GM12878 (cell line): ENCODE measurements around the gene ADAMTS17. TPM values are rescaled to one million over a fixed set of nuclear protein-coding genes. Genes with fewer than 3 reads are reported as not detected.

ENCODE experiments used
- ATAC-seq: fragments of 200-7000 bp; cut with Tn5 transposase; 3 replicates; pipeline ENCODE4 v1.9.1; 2020; ENCODE audit warnings: mild to moderate bottlenecking, moderate library complexity
- BruUV-seq: library from RNA; stranded (reverse); fragments of 400-500 nt; replicated peaks from 2 replicates; lab custom pipeline; 2021; lab: Mats Ljungman, UMichigan
- CTCF ChIA-PET: fragments of 300-600 bp; sonication (Branson Sonifier 250); formaldehyde crosslinking; extraction: SDS; loops from one replicate; lab custom pipeline; 2021; ENCODE audit warnings: inconsistent platforms; lab: Yijun Ruan, JAX
- POLR2A ChIA-PET: fragments of 350-600 bp; formaldehyde crosslinking; extraction: SDS; loops from one replicate; lab custom pipeline; 2021; ENCODE audit warnings: inconsistent platforms; lab: Charles Lee
- RAD21 ChIA-PET: fragments of 300-600 bp; sonication (Branson Sonifier 250); formaldehyde crosslinking; loops from one replicate; lab custom pipeline; 2023; ENCODE audit warnings: antibody characterized with exemption; ENCODE audit not compliant: unreplicated experiment; lab: Charles Lee
- SMC1A ChIA-PET: fragments of 300-600 bp; sonication (Branson Sonifier 250); formaldehyde crosslinking; loops from one replicate; lab custom pipeline; 2023; ENCODE audit not compliant: unreplicated experiment, uncharacterized antibody; lab: Charles Lee
- DNase-seq: peaks from one replicate; pipeline ENCODE4 v3.0.0-alpha.2; 2011; ENCODE audit warnings: low read depth, low spot score
- FAIRE-seq: peaks from 3 replicates; lab custom pipeline; 2011; peaks lifted over from hg19 to GRCh38; lab: Jason Lieb, UNC
- H2AFZ ChIP-seq: 2 replicates; pipeline ENCODE4 v1.6.0; 2011; ENCODE audit warnings: low read depth, low read length, control low read depth; ENCODE audit not compliant: control insufficient read depth
- H3K27ac ChIP-seq: 2 replicates; pipeline ENCODE4 v1.5.1; 2011; ENCODE audit warnings: control low read depth; ENCODE audit not compliant: control insufficient read depth, insufficient read depth
- H3K27me3 ChIP-seq, 2 experiments: replicated peaks in 1 of 2; 2 replicates each; pipeline versions ENCODE4 v1.6.0 to v1.6.1; 2011; ENCODE audit warnings: low read length in 1 of 2; ENCODE audit not compliant: control insufficient read depth in 2 of 2, insufficient read depth in 2 of 2
- H3K36me3 ChIP-seq, 2 experiments: 2 replicates each; pipeline ENCODE4 v1.5.1; 2011; ENCODE audit warnings: low read length in 1 of 2; ENCODE audit not compliant: control insufficient read depth in 2 of 2, insufficient read depth in 2 of 2
- H3K4me1 ChIP-seq: 2 replicates; pipeline ENCODE4 v1.6.1; 2011; ENCODE audit warnings: mild to moderate bottlenecking, low read length, moderate library complexity, mixed read lengths; ENCODE audit not compliant: control insufficient read depth, insufficient read depth
- H3K4me2 ChIP-seq: 2 replicates; pipeline ENCODE4 v1.6.0; 2011; ENCODE audit warnings: control low read depth; ENCODE audit not compliant: control insufficient read depth, insufficient read depth
- H3K4me3 ChIP-seq: fragments of 200-600 bp; sonication (generic); 2 replicates; pipeline ENCODE4 v1.5.1; 2016
- H3K79me2 ChIP-seq: 2 replicates; pipeline ENCODE4 v1.6.0; 2011; ENCODE audit warnings: low read length; ENCODE audit not compliant: control insufficient read depth, insufficient read depth
- H3K9ac ChIP-seq: 2 replicates; pipeline ENCODE4 v1.8.0; 2011; ENCODE audit warnings: low read length, control low read depth, mixed read lengths; ENCODE audit not compliant: control insufficient read depth, insufficient read depth
- H3K9me3 ChIP-seq: replicated peaks from 3 replicates; pipeline ENCODE4 v1.5.1; 2011; ENCODE audit warnings: mild to moderate bottlenecking, low read length; ENCODE audit not compliant: control insufficient read depth, insufficient read depth
- H4K20me1 ChIP-seq: 2 replicates; pipeline ENCODE4 v1.6.0; 2011; ENCODE audit not compliant: control insufficient read depth, insufficient read depth
- CHD2 ChIP-seq: IDR thresholded peaks from 2 replicates; pipeline ENCODE4 v1.6.1; 2011; ENCODE audit warnings: low read depth, low read length, improper control_type of control experiment, borderline replicate concordance
- SMAD5 ChIP-seq: IDR thresholded peaks from 2 replicates; pipeline ENCODE4 v1.6.1; 2016; ENCODE audit warnings: antibody characterized with exemption, low read depth
- SMC3 ChIP-seq: IDR thresholded peaks from 2 replicates; pipeline ENCODE4 v1.6.1; 2011; ENCODE audit warnings: low read length, improper control_type of control experiment, borderline replicate concordance
- TCF3 ChIP-seq: IDR thresholded peaks from 2 replicates; pipeline ENCODE4 v1.6.1; 2012; ENCODE audit warnings: low read depth, mild to moderate bottlenecking, low read length, borderline replicate concordance; ENCODE audit not compliant: insufficient read depth
- ZBED1 ChIP-seq: IDR thresholded peaks from 2 replicates; pipeline ENCODE4 v1.6.1; 2016; ENCODE audit warnings: borderline replicate concordance
- ZBTB4 ChIP-seq: fragments of 450-650 bp; formaldehyde crosslinking; IDR thresholded peaks from 2 replicates; pipeline ENCODE4 v1.4.0; 2022; ENCODE audit warnings: mild to moderate bottlenecking, moderate library complexity
- ZSCAN29 ChIP-seq: fragments of 450-650 bp; IDR thresholded peaks from 2 replicates; pipeline ENCODE4 v1.6.1; 2017; ENCODE audit warnings: mild to moderate bottlenecking, moderate library complexity
- WGBS: methylation state at CpG from one replicate; pipeline ENCODE4 v1.1.6; 2016; ENCODE audit warnings: low lambda C conversion rate; ENCODE audit not compliant: insufficient replicate concordance, insufficient coverage; ENCODE audit errors: missing lambda C conversion rate; 5-methylcytosine and 5-hydroxymethylcytosine counted together
- in situ Hi-C: fragments of 300-500 bp; cut with MboI; formaldehyde crosslinking; loops from 9 replicates; pipeline ENCODE4 v1.14.3; 2018; ENCODE audit warnings: mixed read lengths
- intact Hi-C: fragments of 100-400 bp; cut with micrococcal nuclease; formaldehyde crosslinking; loops from one replicate; pipeline ENCODE4 v1.14.2; 2022; ENCODE audit not compliant: unreplicated experiment
- polyA plus RNA-seq, 11 experiments: library from polyadenylated mRNA; depleted of rRNA in 4 of 11; unstranded in 6 of 11; stranded (reverse) in 5 of 11; fragments of >200 nt; fragmentation: Nextera tagmentation in 4 of 11; fragmentation: Illumina TruSeq in 1 of 11; extraction: Ambion mirVana in 4 of 11; extraction: Trizol in 1 of 11; gene quantifications; 1 replicate in 1 of 11; 2 replicates in 10 of 11; pipeline versions ENCODE4 v1.2.1 to v1.2.3, GENCODE V29; 2011 to 2016; ENCODE audit warnings: inconsistent platforms in 2 of 11, missing spikeins in 2 of 11, low read depth in 1 of 11
- total RNA-seq, 4 experiments: library from RNA; depleted of rRNA in 3 of 4; stranded (reverse); fragments of >200 nt in 3 of 4; fragmentation: Illumina TruSeq in 1 of 4; extraction: Trizol in 1 of 4; gene quantifications; 2 replicates each; pipeline versions ENCODE4 v1.2.1 to v1.2.3, GENCODE V29; 2013 to 2021

Gene ADAMTS17
- total and polyA plus RNA-seq, 10 of the 15 experiments (the other 5 are each of a cell fraction or from before 2014, with no cell fraction given) = 0.04 to 0.50 (median 0.10) TPM; not detected in 4

GRCh38 chr15:100222349-100222715 is 119.4 kb downstream of the ADAMTS17 start:
- no peak overlapping the region for H3K9ac ChIP-seq
- TF ChIP-seq TCF3 = no peak
- TF ChIP-seq ZSCAN29 = no peak
- no peak for TF ChIP-seq SMC3
- no peak for TF ChIP-seq CHD2
- TF ChIP-seq SMAD5 = no peak
- TF ChIP-seq ZBED1 = no peak
- TF ChIP-seq ZBTB4 (CRISPR knock-in tag) = no peak
- TF ChIP-seq, all 136 proteins: peak for 0
- FAIRE-seq (no peak), DNase-seq (no peak), ATAC-seq (no peak)
- no peaks in the 10 kb centered on the region for H3K4me1 ChIP-seq
- BruUV-seq = no TSS peak
- no peaks in the 10 kb centered on the region for H3K27me3 ChIP-seq
- H3K79me2 ChIP-seq = no peaks in the 10 kb centered on the region
- no peaks in the 10 kb centered on the region for H4K20me1 ChIP-seq
- no peak overlapping the region for H2AFZ ChIP-seq
- WGBS = 29% methylated on average over 8 of the region's 8 CpGs
- intact Hi-C loops (no loop called here), in situ Hi-C loops (no loop called here)
- no peaks in the 10 kb centered on the region; the same call in 2 of the 3 replicates for H3K9me3 ChIP-seq
- H3K27ac ChIP-seq = no peak overlapping the region
- ChIA-PET RAD21 (no interaction called here), CTCF (no interaction called here), POLR2A (no interaction called here), SMC1A (no interaction called here)
- no peak overlapping the region for H3K4me2 ChIP-seq
- no peaks in the 10 kb centered on the region for H3K36me3 ChIP-seq
- no peak overlapping the region for H3K4me3 ChIP-seq
